Activated gamma-delta T cell (primary cell): Measurements from ENCODE around the gene EPB41L1.

Source experiments
- DNase-seq: peaks from one replicate; lab custom pipeline; 2025; lab: John Stamatoyannopoulos, UW

EPB41L1 gene

DNA sequence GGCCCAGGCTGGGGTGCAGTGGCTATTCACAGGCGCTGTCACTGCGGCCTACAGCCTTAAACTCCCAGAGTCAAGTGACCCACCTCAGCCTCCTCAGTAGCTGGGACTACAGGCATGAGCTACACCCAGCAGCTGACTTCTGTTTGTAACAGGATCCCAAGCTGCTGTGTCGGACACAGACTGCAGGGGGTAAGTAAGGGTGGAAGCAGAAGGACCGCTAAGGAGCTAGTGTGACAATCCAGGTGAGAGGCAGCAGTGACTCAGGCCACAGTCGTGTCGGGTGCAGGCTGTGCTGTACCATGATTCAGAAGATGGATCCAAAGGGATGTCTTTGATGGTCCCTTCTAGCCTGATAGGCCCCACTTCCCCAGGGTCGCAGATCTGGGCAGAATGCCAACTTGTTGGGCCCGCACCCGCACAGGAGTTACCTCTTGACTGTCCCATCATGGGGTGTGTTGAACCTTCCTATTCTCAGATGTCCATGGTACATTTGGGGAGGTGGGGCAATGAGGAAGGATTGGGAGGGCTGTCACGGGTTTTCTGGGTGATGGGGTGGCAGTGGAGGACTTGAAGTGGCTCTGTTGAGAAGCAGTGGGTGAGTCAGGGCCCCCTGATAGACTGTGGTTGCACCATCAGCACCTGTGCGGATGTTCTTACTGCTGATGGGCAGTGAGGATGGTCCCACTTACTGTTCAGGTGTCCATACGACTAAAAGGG, 107.0 kb downstream of the EPB41L1 start:
- DNase-seq: no peak

DNA sequence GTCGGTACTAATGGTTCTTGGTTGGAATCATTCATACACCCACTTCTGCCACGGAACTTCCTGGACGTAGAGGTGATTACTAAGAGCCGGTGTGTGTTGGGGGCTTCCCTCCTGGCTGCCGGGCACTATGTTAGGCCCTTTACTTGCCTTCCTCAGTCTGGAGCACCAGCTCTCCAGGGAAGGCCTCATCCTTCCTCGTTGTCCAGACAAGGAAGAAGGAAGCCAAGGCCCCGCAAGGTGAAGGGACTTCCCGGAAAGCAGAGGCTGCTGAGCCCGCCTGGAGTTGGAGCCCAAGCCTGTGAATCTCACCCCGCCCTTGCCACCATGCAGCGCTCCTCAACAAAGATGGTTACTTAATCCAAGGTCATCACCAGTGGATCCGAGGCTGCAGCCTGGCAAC, 107.9 kb downstream of the EPB41L1 start:
- no peak for DNase-seq

DNA sequence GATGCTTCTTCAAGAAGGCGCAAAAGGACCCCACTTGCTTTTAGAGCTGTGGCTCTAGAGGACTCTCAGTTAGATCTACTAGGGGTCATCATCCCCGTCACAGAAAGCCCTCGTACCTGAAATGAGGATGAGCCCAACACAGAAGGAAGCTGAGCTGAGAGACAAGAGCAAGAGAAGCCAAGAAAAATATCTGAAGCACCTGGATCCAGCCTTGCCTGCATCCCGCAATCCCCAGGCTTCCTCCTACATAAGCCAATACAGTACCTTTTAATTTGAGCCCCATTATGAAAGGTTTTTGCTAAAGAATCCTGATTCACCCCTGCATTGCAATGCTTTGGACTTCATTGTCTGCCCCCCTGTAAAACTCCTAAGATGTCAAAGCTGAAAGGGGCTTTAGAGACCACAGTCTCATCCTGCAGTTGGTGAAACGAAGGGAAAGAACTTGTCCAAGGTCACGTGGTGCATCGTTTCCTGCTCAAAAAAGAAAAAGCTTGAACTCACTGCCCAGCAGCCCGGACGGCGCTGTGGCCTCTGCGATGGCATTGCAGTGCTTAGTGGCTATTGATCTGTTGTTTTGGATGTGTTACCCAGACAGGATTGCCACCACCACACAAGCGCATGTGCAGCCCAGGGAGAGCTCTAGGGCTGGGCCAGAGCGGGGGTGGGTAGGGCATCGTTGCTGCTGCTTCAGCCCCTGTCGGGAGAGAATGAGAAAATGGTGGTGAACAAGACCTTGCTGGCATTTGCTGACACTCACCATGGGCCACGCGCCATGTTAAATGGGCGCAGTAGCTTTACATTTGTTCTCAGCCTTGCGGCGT, 110.1 kb downstream of the EPB41L1 start:
- no peak for DNase-seq

DNA sequence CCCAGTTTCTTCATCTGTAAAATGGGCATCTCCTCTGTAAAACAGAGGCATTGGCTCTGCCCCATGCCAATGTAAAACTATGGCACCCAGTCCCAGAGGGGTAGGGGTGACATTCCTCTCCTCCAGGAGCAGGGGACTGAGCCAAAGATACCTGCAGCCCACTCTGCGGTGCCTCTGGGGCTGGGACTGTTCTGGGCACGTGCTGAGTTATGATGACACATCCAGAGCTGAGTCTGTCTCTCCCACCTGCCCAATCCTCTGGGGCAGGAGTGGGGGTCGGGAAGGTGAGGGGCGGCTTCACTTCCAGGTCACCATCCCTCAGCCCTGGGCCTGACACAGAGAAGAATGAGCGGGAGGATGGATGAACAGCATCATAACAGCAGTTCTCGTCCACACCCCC, 111.6 kb downstream of the EPB41L1 start:
- no peak for DNase-seq

DNA sequence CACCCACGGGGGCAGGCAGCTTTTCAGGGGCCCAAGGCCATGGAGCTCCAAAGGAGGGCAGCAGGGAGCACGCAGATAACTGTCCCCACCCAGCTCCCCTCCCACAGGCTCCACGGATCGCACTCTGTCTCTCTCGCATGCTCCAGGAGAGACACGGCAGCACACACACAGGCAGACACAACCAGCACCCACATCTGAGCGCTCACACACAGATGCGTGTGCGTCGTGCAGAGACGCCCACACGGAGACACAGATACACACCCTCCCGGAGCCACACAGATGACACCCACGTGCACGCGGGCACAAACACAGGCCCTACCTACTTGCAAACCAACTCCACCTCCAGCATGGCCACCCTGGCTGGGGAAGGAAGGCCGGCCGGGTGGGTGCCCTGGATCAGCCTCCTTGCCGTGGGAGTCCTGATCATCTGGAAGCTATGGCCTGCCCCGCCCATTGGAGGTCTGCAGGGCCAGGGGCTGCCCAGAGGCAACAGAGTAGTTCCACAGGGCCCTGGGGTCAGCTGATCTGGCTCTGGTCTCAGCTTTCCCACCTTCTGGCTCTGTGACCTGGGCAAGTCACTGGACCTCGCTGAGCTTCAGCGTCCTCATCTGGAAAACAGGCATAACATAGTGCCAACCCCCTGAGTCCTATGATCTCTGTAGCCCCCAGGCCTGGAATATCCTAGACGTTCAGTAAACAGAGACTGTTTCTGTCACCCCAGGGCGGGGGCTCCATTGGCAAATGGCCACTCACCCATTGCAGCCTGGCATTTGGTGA, 113.3 kb downstream of the EPB41L1 start:
- DNase-seq: no peak

DNA sequence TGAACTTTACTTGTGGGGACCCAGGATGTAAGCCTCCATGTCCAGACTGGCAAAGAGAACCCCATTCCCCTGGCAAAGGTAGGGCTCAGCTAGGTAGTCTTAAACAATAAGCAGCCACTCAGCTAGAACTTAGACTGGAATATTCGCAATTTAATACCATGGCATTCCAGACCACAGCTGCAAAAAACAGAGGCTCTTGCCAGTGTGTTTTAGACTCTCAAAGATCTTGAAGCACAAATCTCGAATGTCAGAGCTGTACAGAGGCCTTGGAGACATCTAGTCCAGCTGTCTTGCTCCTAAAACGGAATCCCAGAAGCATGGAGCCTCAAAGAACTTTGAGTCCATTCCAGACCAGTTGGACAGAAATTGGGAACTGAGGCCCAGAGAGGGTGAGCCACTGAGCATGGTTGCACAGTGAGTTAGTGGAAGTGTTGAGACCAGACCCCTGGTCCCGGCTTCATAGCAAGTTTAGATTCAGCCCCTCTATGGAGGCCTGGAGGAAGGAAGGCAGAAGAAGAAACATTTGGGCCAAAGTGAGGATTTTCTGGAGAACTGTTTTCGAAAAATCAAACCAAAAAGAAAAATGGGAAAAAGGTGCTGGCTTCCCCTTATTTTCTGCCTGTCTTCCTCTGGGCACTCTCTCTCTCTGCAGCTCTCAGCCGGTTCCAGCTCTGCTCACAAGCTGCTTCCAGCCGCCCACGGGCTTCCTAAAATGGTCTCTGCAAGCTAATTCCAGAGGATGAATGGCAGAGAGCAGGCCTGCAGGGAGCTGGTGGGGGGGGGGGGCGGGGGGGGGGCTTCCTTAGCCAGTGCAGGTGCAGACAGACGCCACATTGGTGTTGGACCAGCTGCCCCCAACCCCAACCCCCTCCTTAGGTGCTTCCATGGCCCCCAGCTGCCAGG, 114.2 kb downstream of the EPB41L1 start:
- no peak for DNase-seq

DNA sequence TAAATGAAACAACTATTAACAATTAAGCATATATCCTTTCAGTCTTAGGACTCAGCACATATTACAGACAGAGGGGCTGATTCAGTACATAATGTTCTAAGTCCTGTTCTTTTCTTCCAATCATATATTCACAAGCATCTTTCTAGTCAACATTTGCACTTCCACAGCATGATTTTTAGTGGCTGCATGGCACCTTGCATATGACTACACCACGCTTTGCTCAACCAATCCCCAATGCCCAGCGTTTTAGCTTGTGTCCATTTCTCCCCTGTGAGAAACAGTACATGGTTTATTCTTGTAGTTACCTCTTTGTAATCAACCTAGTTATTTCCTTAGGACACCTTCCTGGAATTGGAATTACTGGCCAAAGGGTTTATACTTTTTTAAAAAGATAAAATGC, 115.0 kb downstream of the EPB41L1 start:
- DNase-seq: no peak

DNA sequence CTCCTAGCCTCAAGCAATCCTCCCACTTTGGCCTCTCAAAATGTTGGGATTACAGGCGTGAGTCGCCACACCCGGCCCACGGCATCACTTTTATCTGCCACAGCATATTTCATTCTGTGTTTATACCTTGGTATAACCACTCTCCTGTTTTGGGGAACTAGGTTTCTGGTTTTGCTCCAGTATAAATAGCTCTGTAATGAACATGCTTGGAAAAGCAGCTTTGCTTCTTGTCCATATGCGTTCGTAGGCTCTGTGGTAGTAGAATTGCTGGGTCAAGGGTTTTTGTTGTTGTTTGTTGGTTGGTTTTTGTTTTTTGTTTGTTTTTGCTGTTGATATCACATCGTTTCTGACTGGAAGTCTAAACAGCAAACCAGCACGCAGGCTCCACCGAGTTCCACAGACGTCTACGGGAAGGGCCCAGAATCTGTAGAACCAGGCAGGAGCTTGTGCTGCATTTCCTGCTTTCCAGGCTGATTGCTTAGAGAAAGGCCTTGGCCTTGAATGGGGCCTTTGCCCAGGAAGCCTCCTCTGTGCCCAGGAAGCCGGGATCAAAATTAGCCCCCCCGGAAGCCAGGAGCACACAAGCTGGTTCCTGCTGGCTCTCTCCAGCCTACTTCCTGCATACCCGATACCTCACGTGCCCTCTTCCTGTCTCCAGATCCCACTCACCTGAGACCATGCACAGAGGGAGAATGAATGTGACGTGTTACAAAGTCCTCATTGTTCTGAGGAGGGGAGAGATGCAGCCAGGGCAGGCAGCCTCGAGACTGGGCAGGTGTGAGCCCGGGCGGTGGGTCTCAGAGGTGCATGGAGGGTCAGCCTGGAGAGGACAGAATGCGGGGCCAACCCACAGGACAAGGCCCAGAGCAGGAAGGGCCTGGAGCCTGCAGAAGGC, 116.5 kb downstream of the EPB41L1 start:
- DNase-seq: no peak

DNA sequence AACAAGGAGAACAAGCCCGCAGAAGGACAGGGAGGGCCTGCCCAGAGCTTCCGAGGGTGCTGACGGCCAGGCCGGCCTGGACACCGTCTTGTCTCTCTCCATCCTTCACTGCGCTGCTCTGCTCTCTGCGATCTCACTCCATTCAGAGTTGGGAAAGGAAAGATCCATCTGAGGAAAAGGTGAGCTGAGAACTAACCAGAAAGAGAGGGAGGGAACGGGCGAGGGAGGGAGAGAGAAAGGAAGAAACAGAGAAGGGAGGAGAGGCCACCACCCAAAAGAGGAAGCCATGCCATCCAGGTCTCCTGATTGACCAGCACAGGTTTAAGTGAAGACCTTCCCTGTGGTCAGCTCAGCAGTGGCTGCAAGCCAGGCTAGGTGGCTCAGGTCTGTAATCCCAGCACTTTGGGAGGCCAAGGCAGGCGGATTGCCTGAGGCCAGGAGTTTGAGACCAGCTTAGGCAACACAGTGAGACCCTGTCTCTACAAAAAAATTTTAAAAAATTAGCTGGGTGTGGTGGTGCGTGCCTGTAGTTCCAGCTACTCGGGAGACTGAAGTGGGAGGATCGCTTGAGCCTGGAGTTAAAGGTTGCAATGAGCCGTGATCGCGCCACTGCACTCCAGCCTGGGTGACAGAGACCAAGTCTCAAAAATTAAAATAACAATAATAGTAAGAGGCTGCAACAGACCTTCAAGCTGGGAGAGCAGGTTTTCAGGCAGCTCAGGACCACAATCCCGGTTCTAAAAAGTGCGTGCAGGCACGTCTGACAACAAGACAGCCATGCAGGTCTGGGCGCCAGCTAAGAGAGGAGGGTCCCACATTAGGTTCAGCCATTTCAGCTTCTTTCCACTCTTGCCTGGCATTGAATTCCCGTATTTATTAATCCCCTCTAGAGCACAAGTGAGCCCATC, 117.4 kb downstream of the EPB41L1 start:
- no peak for DNase-seq

DNA sequence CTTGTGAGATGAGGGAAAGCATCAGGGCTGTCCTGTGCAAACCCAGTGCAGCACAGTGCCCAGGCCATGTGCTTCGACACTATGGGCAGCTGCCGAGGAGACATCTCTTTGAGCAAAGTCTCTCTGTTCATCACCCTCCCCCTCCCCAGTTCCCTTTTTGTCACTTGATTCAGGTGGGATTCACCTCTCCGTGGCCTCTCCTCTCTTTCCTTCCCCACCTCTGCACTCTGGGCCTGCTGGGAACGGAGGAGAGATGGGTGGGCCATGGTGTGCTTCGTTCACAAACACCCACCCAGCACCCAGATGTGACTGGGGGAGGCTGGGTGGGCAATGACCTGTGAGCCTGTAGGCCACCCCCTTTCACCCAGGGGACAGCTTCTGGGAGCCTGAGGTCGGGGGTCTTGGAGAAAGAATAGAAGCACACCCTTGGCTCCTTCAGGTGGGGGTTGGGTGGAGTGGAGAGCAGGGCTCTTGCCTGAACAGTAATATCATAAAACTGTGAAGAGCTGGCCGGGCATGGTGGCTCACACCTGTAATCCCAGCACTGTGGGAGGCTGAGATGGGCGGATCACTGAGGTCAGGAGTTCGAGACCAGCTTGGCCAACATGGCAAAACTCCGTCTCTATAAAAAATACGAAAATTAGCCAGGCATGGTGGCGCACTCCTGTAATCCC, 118.1 kb downstream of the EPB41L1 start:
- DNase-seq: no peak

DNA sequence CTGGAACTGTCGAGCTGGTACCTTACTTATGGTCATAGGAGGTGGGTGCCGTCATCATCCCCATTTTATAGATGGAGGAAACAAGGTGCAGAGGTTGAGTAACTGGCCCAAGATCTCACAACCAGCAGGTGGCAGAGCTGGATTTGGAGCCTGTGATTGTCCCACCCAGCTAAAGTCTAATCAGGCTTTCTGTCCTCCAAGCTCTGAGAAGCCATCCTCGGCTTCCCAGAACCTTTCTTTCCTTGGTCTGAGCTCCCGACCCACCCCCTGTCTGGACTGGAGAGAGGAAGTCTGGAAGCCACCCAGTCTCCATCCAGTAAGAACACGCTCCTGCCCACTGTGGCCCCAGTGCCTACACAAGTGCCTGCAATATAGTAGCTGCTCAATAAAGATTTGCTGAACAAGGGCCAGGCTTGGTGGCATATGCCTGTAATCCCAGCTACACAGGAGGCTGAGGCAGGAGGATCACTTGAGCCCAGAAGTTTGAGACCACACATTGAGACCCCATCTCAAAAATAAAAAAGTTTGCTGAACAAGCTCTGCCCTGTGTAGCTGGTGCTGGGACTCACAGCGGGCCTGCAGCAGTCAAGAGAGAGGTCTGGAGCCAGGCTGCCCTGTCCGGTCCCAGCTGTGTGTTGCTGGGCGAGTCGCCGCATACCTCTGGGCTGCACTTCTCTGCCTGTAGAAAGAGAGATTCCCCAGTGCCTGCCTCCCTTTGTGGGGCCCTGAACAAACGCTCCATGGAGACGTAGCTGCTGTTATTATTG, 119.1 kb downstream of the EPB41L1 start:
- no peak for DNase-seq

DNA sequence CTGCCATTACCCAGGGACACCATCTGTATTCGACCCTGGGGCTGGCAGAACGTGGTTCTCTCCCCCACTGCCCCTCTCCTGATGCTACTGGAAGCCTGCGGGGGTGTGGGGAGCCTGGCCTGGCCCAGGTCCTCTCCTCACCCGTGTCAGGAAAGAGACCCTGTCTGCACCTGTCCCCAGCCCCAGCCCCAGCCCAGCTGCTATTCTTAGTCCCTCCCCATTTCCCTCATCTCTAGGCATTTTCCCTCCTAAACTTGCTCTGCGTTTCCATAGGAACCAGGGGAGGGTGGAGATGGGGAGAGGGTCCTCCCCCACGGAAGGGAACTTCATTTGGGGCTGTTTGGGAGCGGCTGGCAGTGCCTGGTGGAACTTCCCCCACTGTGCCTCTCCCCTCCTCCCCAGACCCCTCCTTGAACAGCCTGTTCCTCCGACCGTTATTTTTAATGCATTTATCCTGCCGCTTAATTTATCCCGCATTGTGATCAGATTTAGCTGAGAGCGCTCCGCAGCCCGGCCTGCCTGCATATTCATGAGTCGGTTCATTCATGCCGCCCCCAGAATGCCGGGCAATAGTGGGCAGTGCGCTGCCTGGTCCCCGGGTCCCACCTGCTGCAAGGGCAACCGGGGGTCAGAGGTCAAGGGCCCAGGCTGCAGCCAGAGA, 119.8 kb downstream of the EPB41L1 start:
- no peak for DNase-seq

DNA sequence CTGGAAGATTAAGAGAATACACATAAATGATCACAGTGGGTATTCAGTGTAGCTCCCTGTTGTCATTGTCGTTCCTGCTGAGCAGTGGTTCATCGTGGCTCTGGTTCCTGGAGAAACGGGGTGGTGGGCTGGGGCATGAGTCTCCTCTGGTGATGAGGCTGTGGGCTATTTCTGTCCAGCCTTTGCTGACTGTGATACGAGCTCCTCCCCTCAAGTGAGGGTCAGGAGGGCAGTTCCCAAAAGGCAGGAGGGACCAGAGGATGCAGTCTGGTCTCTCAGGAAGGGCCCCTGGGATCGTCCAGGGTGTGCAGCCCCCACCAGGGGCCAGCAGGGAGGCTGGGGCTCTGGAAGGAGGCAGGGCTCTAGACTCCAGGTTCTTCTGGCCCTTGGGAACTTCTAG, 120.5 kb downstream of the EPB41L1 start:
- no peak for DNase-seq

DNA sequence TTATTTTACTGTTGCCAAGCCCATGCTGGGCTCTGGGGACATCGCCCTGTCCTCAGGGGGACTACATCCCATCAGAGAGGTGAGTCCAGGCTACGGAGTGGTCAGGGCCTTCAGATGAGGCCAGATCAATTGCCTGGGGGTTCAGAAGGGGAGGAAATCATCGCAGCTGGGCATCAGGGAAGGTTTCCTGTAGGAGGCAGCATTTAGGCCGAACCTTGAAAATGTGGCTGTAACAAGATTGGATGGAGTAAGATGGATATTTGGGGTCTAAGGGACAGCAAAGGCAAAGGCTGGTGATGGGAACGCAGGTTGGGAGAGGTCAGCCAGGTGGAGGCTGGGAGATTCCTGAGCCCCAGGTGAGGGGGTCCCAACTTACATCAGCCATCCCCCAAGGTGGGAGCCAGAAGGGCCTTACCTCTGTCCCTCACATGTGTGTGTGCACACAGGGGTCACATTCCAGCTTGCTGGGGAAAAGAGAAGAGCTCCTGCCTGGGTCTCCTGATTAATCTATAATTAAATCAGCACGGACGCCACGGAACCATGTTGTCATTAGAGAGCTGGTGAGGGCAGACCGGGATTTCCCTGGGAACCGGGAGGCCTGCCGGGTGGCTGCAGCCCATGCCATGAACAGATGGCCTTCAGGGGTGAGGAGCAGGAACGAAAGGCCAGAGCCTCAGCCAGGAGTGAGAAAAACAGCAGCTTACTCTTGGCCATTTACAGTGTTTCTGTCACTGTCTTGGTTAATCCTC, 121.1 kb downstream of the EPB41L1 start:
- DNase-seq: no peak

DNA sequence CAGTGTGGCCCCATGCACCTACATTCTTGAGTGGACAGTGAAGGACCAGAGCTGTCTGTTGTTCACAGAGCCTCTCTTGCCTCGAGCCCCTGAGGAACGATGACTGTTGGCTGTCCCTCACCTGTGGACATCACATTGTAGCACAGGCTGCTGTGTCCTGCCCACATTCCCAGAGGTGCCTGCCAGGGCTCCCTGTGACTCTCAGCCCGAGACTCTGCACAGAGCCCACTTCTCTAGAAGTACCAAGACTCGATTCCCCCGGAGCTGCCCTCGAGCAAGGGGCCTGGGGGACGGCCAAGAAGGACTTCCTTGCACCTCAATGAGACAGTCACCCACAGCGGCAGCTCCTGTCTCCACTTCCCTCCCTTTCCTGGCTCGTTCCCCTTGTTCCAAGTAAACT, 123.0 kb downstream of the EPB41L1 start:
- DNase-seq: no peak

DNA sequence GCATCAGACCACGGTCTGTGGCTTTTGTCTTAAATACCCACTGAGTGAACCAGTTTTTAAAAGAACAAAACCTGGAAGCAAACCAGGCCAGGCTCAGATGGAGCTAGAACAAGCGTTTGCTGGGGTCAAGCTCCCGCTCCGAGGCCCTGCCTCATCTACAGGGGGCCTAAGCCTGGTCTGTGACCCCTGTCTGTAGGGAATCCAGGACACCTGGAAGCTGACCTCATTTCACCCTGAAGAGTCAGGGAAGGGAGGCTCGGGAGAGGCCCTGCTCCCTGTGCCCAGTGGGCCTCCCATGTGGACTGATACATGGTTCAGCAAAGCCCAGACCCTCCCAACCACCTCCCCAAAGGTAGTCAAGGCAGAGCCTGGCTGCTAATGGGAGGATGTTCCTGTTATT, 124.8 kb downstream of the EPB41L1 start:
- no peak for DNase-seq

DNA sequence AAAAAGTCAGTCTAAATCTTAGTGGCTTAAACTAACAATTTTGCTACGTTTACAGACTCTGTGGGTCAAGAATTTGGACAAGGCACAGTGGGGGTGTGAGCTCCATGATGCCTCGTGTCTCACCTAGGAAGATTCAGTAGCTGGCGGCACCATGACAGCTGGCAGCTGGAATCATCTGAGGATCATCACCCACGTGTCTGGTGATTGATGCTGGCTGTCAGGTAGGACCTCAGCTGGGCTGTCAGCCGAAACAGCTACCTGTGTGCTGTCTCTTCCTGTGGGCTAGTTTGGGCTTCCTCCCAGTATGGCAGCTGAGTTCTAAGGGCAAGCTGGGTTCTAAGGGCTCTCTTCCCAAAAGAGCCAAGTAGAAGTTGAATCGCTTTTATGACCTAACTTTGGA, 125.2 kb downstream of the EPB41L1 start:
- no peak for DNase-seq
